Pulmonary artery endothelial cell (primary cell): ENCODE data around the gene GNA12. TPM values are rescaled to one million over a fixed set of nuclear protein-coding genes. Genes with fewer than 3 reads are reported as not detected.

Source experiments
- DNase-seq: peaks from one replicate; pipeline ENCODE4 v3.0.0-alpha.2; 2011; ENCODE audit warnings: low read depth, low spot score
- total RNA-seq: library from RNA; depleted of rRNA; stranded (reverse); fragments of >200 nt; gene quantifications from 2 replicates; pipeline ENCODE4 v1.2.3, GENCODE V29; 2014

GNA12 gene
- total RNA-seq, 1 donor from 2014 or later = 20.4 TPM

DNA sequence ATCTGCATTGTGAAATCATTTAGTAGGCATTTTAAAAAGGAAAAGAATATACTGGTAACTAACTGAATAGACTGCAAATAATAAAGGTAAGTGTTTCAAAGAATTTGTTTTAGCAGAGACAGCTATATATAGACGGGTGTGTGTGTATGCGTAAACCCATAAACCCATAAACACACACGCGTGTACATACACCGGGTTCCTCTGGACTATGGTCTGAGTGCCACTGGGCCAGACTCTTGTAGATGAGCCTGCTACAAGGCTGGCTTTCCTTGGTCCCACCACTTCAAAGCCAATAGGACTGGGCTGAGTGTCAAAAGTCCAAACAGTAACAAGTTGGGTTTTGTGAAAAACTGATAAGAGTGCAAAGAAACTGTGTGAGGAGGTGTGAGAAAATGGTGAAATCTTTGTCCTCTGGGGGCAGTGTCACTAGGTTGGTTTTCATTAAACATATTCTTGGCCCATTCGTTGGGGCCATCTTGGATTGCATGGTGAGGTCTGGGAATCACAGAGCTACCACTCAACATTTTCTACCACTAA lies 39.8 kb downstream of the GNA12 start:
- no peak for DNase-seq

DNA sequence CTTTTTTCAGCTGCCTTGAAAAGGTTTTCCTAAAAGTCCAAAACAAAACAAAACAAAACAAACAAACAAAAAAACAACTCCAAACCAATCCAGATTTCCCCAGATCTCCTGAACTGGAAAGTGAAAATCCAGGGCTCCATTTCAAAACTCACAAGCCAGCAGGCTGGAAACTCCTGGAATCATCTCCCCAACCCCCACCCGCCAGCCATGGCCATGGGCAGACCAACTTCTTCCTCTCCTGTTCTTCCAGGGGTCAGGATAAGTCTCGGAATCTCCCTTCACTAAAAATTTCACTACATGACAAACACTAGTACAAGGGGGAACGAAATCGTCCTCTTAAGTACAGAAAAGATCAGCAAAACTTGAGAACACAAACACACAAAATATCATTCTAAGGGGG lies 40.4 kb downstream of the GNA12 start:
- DNase-seq = no peak

DNA sequence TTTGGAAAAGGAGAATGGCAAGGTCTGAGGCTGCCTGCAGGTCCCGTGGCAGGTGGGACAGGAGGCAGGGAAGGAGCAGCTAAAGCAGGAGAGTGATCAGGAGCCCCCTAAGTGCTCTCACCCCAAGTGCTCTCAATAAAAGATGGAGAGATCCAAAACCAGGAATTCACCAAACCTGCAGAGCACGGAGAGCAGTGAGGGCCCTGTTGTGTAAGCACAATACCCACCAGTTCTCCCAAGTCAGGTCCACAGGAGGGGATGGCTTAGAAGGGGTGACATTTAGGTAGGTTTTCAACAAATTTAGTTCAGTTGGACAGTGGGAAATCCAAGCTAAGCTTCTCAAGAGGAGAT lies 40.8 kb downstream of the GNA12 start:
- DNase-seq = no peak

DNA sequence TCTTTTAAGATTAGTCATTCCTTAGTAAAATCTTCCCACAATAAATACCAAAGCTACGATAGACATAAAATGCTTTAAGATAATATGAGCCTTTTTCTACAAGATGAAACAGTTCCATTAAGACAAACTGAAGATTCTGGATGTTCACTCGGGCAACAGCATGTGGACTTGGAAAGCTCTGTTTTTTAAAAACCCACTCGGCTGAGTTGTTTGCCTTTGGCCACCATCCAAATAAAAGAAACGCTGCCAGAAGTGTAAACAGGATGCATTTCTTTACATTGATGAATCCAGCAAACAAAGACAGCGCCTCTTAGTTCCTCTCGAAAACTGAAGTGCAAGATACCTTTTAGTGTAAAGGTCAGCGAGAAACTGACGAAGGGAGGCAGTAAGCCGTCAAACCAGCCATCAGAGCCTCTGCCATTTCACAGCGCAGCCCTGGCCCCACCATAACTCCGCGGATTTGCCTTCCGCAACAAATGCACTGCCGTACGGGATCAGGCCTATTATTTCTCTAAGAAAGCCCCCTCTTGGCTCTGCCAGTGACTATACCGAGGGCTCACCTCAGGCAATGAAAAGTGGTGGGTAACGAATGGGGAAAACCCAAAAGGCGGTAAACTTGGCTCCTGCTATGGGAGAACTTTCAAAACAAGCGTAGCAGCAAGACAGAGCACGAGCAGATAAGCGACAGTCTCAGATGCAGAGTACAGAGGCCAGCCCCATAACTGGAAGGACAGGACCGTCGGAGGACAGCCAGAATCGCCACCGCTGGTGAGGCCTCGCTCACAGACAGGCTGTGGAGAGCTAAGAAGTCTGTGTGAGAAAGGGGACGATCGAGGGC lies 41.4 kb downstream of the GNA12 start:
- no peak for DNase-seq

DNA sequence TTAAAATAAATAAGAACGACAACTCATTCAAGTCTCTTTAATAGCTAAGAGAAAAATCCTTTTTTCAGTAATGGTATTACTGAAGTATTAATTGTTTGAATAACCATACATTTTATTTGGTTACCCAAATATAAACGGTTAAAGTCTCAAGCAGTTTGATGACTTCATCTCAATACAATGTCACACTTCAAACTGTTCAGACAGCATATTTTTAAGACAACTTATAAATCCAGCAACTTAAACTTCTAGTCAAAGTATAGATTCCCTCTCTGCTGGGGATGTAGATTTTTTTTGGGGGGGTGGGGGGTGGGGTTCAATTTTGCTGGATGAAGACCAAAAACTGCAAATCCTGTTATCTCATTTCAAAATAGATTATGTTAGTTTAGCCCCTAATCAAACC lies 42.0 kb downstream of the GNA12 start:
- no peak for DNase-seq

DNA sequence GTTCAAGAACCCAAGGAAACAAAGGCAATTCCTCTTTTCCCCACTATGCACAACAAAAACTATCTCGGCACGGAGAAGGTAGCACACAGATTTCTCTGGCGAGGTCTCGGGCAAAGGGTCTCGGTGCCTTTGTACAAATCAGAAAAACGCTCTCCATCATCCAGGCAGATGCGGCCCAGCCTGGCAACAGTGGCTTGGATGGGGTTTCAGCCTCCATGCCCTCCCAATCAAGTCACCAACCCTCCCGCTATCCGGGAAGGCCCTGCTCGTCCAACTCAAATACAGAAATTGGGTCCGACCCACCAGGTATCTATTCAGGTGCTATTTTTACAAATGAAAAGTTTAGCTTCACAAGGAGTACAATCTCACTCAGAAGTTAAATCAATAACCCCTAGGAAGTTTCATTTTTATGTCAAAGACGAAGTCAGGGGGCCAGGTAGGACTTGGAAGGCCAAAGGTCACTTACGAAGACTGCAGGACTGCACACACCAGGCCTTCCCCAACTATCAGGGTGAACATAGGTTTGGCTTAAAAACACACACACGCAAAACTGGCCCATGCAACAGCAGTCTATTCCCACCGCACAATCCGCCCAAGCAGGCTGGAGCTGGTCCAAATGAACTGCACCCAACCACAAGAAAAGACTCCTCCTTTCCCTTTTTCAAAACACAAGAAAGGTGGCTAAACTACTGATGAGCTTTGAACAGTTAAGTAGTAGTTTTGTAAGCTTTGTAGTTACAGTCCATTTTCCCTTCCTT lies 43.0 kb downstream of the GNA12 start:
- no peak for DNase-seq

DNA sequence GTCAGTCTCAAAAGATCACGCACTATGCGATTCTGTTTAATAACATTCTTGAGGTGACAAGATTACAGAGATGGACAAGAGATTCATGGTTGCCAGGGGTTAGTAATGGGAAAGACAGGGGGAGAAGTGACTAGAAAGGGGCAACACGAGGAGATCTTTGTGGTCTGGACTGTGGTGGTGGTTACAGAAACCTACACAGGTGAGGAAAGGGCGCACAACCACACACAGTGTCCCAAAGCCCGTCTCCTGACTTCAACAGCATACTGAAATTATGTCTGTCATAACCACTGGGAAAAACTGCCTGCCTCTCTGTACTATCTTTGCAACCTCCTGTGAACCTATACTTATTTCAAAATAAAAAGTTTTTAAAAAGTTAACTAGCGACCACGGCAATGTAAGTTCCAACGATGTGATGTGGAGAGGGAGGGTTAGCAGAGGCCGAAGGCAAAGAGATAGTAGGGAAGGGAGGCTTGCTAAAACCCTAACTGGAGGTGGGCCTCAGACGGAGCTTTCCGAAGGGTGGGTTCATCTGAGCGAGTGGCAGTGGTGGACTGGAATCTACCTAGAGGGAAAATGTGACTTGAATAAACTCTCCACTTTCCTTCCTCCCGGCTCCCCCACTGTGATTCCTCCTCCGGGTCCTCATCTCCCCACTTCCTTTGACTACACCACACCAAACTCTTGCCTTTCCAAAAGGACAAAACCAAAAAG lies 43.7 kb downstream of the GNA12 start:
- no peak for DNase-seq

DNA sequence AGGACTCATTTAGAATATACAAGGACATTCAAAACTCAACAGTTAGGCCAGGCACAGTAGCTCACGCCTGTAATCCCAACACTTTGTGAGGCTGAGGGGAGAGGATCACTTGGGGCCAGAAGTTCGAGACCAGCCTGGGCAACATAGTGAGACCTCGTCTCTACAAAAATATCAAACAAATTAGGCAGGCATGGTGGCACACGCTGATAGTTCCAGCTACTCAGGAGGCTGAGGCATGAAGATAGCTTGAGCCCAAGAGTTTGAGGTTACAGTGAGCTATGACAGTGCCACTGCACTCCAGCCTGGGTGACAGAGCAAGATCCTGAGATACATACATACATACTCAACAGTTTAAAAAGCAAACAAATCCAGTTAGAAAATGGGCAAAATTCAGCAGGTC lies 44.9 kb downstream of the GNA12 start:
- no peak for DNase-seq

DNA sequence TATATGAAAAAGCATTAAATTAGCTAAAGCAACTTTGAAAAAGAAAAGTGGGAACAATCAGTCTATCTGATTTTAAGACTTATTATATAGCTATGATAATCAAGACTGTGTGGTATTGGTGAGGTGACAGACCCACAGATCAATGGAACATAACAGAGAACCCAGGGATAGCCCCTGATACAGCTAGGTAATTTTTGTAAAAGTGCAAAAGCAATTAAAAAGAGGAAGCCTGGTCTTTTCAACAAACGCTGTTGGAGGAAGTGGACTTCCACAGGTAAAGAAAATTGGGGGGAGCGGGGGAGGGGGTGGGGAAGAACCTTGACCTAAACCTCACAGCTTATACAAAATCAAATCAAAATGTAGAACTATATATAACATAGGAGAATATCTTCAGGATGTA lies 45.4 kb downstream of the GNA12 start:
- no peak for DNase-seq

DNA sequence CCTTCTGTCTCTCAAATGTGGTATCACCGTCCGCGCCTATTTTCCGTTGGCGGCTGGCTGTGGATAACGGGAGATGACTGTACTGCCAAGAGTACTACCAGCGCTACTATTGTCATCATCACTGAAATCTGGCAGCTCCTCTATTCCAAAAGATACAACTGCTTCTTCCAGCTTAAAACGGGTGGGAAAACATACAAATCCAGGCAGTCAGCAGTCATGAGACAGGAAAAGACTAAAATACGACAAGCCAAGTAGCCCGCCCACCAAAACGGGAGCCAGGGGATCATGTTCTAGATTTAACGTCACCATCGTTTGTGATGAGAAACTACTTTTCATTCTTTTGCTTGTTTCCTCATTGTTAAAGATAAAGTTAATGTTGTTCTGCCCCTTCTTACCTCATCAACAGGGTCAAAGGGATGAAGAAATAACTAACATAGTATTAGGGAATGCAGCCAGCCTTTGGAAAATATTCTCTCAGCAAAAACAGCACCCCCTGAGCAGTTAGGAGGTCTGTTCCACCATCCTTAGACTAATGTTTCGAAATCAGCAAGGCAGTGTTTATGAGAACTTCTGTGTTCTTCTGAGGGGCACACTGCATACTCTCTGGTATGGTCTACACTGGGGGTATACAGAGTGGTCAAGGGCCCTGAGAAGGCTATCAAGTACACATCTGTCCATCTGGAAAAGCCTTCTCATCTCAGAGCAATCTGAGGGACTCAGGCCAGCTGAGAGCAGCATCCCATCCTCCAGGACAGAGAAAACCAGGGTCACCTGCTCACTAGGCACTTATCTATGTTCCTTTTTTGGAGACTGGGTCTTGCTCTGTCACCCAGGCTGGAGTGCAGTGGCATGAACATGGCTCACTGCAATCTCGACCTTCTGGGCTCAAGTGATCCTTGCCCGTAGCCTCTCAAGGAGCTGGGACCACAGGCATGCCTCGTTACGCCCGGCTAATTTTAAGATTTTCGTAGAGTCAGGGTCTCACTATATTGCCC lies 47.5 kb downstream of the GNA12 start:
- peak; percentile 69 for DNase-seq

DNA sequence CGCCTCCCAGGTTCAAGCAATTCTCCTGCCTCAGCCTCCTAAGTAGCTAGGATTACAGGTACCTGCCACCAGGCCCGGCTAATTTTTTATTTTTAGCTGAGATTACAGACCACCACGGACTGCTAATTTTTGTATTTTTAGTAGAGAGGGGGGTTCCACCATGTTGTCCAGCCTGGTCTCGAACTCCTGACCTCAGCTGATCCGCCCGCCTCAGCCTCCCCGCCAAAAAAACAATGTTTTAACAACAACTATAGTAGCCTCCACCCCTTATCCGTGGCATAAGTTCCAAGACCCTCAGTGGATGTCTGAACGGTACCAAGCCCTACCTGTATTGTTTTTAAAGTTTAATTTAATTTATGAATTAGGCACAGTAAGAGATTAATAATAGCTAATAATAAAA lies 48.2 kb downstream of the GNA12 start:
- DNase-seq = no peak

DNA sequence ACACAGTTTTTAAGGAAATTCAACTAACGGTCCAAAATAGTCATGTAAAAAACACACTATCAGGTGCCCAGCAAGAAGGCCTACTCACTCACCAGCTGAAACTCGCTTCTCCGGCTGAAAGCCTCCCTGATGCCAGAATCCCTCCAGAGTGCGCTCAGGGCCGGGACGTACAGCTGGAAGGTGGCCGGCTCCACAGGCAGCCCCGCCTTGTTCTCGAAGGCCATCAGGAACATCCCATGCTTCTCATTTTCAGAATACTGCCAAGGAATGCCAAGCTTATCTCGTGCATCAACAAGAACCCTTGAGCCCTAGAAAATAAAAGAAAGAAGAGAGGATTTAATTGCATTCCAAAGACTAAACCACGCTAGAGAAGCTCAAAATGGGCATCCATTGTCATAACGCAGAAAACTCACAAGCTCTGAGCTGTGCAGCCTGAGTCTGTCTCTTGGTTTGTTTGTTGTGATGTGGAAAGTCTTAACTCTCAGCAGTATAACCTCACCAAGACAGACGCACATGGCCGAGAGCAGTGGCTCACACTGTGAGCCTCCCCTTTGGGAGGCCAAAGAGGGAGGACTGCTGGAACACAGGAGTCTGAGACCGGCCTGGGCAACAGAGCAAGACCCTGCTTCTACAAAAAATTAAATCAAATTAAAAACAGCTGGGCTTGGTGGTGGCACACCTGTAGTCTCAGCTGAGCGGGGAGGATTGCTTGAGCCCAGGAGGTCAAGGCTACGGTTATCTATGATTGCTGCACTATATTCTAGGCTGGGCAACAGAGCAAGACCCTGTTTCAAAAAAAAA lies 49.1 kb downstream of the GNA12 start:
- no peak for DNase-seq

DNA sequence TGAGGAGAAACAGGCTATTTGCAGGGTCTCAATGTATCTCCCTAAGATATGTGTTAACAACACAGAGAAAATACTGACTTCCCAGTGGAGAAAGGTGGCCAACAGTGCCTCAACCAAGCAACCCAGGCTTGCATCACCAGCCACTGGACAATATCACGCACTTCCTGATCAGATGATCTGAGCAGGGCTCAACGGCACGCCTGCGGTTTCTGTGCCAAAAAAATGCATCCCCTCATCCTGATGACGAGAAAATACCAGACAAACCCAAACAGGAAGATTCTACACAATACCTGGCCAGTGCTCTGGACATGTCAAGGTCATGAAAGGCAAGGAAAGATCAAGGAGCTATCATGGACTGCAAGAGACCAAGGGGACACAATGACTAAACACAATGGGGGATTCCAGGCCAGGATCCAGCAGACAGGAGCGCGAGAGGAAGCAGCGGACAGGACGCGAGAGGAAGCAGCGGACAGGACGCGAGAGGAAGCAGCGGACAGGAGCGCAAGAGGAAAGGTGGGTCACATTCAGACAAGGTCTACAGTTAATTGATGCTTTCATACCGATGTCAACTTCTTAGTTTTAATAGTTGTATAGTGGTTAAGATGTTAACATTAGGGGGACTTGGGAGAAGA lies 51.1 kb downstream of the GNA12 start:
- DNase-seq = no peak

DNA sequence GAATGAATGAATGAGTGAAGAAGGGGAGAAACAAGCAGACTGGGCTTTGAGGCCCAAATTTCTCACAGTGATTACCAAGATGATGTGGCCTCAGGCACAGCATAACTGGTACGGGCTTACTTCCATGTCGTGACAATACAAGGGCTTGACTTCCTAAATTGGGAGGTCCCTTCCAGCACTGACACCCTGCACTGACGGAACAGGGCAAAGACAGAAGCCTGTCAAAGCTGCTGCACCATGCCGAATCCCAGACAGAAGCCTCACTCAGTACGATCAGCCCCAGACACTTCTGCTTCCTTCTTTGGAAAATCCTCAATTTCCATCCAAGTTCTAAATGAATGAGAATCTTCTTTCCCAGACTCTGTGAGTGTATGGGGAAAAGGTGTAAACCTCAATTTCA lies 51.9 kb downstream of the GNA12 start:
- no peak for DNase-seq

DNA sequence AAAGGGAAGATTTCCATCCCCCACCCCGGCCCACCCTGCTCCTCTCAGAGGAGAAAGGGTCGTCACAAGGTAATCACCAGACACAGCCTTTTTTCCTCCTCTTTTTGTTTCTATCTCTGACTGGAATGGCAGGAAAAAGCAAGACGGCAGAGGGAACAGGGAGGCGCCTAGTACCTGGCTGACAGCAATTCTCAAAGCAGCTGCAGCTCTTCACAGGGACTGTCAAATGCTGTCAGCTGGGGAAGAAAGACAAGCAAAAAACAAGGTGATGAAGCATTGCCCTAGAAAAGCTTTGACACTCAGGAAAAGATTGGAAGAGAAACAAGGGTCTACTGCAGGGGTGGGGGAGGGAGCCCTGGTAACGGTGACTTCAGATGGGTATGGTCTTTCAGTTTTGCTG lies 52.7 kb downstream of the GNA12 start:
- DNase-seq = no peak

DNA sequence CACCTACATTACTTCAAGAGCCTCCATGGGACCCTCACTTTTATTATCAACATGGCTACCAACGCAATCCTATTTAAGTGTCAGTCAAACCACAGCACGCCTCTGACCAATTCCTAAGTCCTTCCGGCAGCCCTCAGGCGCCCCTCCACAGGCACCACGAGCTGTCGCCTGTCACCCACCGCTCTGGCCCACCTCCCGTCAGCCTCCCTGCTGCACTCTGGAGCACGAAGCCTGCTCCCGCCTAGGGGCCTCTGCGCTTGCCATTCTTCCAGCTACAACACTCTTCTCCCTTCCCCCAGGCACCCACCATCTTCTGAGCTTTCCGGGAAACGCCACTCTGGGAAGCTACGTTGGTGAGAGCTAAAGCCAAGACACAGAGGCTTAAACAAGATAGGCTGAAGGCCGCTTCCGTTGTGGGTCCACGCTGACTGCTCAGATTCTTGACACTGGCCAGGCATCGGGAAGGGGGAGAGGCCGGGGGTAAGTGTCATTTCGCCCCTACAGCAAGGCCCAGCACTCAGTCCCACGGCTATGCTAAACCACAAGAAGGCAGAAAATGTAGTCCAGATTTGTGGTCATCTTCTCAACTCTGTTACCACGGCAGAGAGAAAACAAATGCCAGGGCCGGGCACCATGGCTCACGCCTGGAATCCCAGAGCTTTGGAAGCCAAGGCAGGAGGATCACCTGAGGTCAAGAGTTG lies 56.7 kb downstream of the GNA12 start:
- no peak for DNase-seq

DNA sequence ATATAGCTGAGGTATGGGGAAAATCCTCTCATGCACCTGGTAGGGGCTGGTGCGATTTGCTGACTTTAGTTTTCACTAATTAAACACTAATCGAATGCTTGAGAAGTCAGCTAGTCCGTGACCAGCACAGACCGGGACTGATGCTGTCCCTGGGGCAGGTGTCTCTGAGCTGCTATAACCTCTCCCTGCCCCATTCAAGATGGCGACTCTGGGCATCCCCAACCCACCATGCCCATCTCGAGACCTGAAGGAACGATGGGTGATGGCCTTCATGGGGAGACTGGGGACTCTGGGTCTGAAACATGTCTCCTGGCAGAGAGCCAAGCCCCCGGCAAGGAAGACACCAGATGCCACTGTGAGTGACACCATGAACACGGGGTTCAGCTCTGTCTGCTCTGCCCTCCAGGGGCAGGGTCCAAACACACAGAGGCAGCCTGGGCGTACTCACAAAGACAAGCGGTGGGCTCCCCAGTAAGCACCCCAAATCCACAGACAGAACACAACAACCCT lies 57.4 kb downstream of the GNA12 start:
- DNase-seq = no peak

DNA sequence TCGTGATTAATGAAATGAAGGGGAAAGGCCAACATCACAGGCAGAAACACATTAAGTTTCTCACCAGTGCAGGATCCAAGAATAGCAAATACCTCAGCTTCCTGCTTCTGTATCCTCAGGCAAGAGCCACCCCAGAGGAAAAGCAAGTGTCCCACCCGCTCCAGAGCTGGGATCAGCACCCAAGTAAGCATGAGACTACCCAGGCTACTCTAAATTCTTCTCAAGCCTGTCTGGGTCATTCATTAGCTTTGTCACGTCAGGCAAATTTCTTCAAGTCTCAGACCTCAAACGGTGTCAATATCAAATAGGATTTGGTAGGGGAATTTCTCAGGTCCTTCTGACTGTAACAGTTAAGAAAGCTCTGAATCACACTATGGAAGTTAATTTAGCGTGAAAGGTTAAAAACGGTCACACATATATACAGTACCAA lies 59.0 kb downstream of the GNA12 start:
- peak; percentile 77 for DNase-seq

DNA sequence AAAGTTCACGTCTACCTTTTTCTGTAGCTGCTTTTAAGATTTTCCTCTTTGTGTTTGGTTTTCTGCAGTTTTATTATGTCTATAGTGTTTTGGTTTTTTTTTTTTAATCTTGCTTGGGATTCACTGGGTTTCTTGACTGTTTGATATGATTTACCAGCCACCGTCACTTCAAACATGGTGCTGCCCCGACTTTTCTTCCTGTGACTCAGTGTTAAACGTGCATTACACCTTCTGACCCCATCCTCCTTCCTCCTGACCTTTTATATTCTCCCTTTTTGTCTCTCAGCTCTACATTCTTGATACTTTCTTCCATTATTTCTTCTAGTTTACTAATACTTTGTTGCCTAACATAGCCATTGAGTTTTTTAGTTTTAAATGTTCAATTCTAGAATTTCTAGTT lies 61.5 kb downstream of the GNA12 start:
- DNase-seq = no peak
